Psoas muscle (tissue), 8 donors: Measurements from ENCODE around the gene KCNB1. TPM values are rescaled to one million over a fixed set of nuclear protein-coding genes. Genes with fewer than 3 reads are reported as not detected.
"Not testable (repeated sequence)": the region's sequence is repeated elsewhere in the genome, so short reads cannot be mapped to it uniquely, and the experiment has no call there.

ENCODE experiments used
- ATAC-seq, 4 donors: fragments of 200-7000 bp; cut with Tn5 transposase; one replicate each; pipeline ENCODE4 v1.9.1; 2020; ENCODE audit warnings: moderate library complexity in 3 of 4, mild to moderate bottlenecking in 2 of 4
- DNase-seq, 2 donors: peaks; one replicate each; pipeline ENCODE4 v3.0.0-alpha.2; 2020
- H3K27ac ChIP-seq: fragments of 200-600 bp; one replicate; pipeline ENCODE4 v1.8.0; 2022
- H3K27me3 ChIP-seq, 3 donors: fragments of 200-600 bp in 1 of 3; one replicate each; pipeline versions ENCODE4 v1.6.1 to v1.8.0; 2013 to 2022; ENCODE audit warnings: low read length in 2 of 3, mild to moderate bottlenecking in 2 of 3, moderate library complexity in 1 of 3; ENCODE audit not compliant: insufficient read depth in 3 of 3
- H3K36me3 ChIP-seq, 2 donors: fragments of 200-600 bp in 1 of 2; one replicate each; pipeline versions ENCODE4 v1.6.1 to v1.8.0; 2013 to 2022; ENCODE audit warnings: low read depth in 1 of 2, mild to moderate bottlenecking in 1 of 2, moderate library complexity in 1 of 2; ENCODE audit not compliant: insufficient read depth in 1 of 2
- H3K4me1 ChIP-seq: fragments of 200-600 bp; one replicate; pipeline ENCODE4 v1.8.0; 2022
- H3K4me3 ChIP-seq: fragments of 200-600 bp; one replicate; pipeline ENCODE4 v1.8.0; 2022; ENCODE audit warnings: mild to moderate bottlenecking
- H3K9me3 ChIP-seq: fragments of 200-600 bp; one replicate; pipeline ENCODE4 v1.8.0; 2022
- CTCF ChIP-seq: fragments of 200-600 bp; IDR thresholded peaks from one replicate; pipeline ENCODE4 v1.8.0; 2022; ENCODE audit warnings: antibody characterized with exemption
- WGBS, 3 donors: extraction: QIAGEN DNeasy Blood & Tissue Kit; methylation state at CpG; one replicate each; pipeline versions ENCODE4 v1.1.6 to v1.1.7; 2013; 5-methylcytosine and 5-hydroxymethylcytosine counted together
- intact Hi-C, 2 donors: fragments of 100-400 bp; cut with DNase I; formaldehyde crosslinking; loops; one replicate each; pipeline versions ENCODE4 v1.11.0 to v1.14.2; 2022
- polyA plus RNA-seq, 3 donors: library from polyadenylated mRNA; stranded (reverse); fragments of 200-250 nt; gene quantifications; one replicate each; pipeline ENCODE4 v1.2.3, GENCODE V29; 2013
- total RNA-seq, 4 donors: library from RNA; stranded (reverse); fragmentation: NEBNext Ultra II Directional in 2 of 4; extraction: Animal tissue kit (Norgen Biotek cat#: 25700) in 2 of 4; gene quantifications; one replicate each; pipeline versions ENCODE4 v1.2.1 to v1.2.4, GENCODE V29; 2021 to 2023
- donor health status: healthy with polysubstance abuse.
- donor health status: DM: no; HTN: no; CAD: no; lungs with moderate emphysema.
- donor health status: Bipolar disorder and iron deficiency.
- donor health status: healthy.
- donor health status: DM: yes; HTN: yes; CAD: no.
- donor health status: DM: no; HTN: no; CAD: no.
- donor health status: DM: no; HTN: no; CAD: no.
- donor health status: DM: yes; HTN: yes; CAD: no.

The KCNB1 gene
- total and polyA plus RNA-seq, 7 donors, result 1.8 to 44.0 (median 5.3) TPM

GRCh38 chr20:49413677-49414076 lies 68.8 kb downstream of the KCNB1 start:
- H3K9me3 ChIP-seq, result no peaks in the 10 kb centered on the region
- no peaks in the 10 kb centered on the region for H3K36me3 ChIP-seq
- H3K4me1 ChIP-seq, result peaks cover 28% of the 10 kb centered on the region
- TF ChIP-seq CTCF, result no peak
- H3K27me3 ChIP-seq, result no peaks in the 10 kb centered on the region
- no peak for DNase-seq
- no peak for ATAC-seq
- no peak overlapping the region for H3K27ac ChIP-seq
- H3K4me3 ChIP-seq, result no peak overlapping the region
- WGBS, 3 donors, result 92 to 96% (median 92%) methylated on average over 4 of the region's 4 CpGs
- intact Hi-C loops, result no loop called here

- ATAC-seq, result peak in 3 of 4 donors; percentile 11 to 78 (median 75)
- WGBS, 3 donors, result 28 to 46% (median 33%) methylated on average over 6 of the region's 6 CpGs
- no peak for TF ChIP-seq CTCF
- no peaks in the 10 kb centered on the region for H3K9me3 ChIP-seq
- intact Hi-C loops, result no loop called here
- no peak overlapping the region for H3K27ac ChIP-seq
- DNase-seq, result no peak
- H3K4me3 ChIP-seq, result no peak overlapping the region
- no peaks in the 10 kb centered on the region for H3K36me3 ChIP-seq
- no peaks in the 10 kb centered on the region for H3K27me3 ChIP-seq
- H3K4me1 ChIP-seq, result peaks cover 28% of the 10 kb centered on the region
Measured at GRCh38 chr20:49412953-49413352, 69.5 kb downstream of the KCNB1 start.

GRCh38 chr20:49412254-49412653 lies 70.2 kb downstream of the KCNB1 start:
- no peaks in the 10 kb centered on the region for H3K36me3 ChIP-seq
- intact Hi-C loops, result no loop called here
- peak in 2 of 4 donors; percentile 36 to 51 for ATAC-seq

GRCh38 chr20:49411221-49411925 lies 71.1 kb downstream of the KCNB1 start:
- intact Hi-C loops, result no loop called here
- no peak for DNase-seq
- H3K27ac ChIP-seq, result no peak overlapping the region
- 71 to 78% (median 72%) methylated on average over 10 of the region's 10 CpGs for WGBS, 3 donors
- peak in 1 of 4 donors; percentile 37 for ATAC-seq
- peaks cover 28% of the 10 kb centered on the region for H3K4me1 ChIP-seq
- H3K4me3 ChIP-seq, result no peak overlapping the region
- no peak for TF ChIP-seq CTCF
- H3K36me3 ChIP-seq, result no peaks in the 10 kb centered on the region
- no peaks in the 10 kb centered on the region for H3K27me3 ChIP-seq
- no peaks in the 10 kb centered on the region for H3K9me3 ChIP-seq

More at GRCh38 chr20:49412254-49412653, 70.2 kb downstream of the KCNB1 start:
- 76 to 96% (median 85%) methylated on average over 4 of the region's 4 CpGs for WGBS, 3 donors
- DNase-seq, result no peak
- peaks cover 28% of the 10 kb centered on the region for H3K4me1 ChIP-seq
- H3K4me3 ChIP-seq, result no peak overlapping the region
- no peaks in the 10 kb centered on the region for H3K9me3 ChIP-seq
- TF ChIP-seq CTCF, result no peak
- H3K27ac ChIP-seq, result no peak overlapping the region
- H3K27me3 ChIP-seq, result no peaks in the 10 kb centered on the region

- intact Hi-C loops, H3K27me3 ChIP-seq, H3K4me3 ChIP-seq, H3K27ac ChIP-seq, H3K9me3 ChIP-seq, H3K36me3 ChIP-seq, DNase-seq: not testable (repeated sequence)
- ATAC-seq, result peak in 1 of 4 donors; percentile 32
- peaks cover 19% of the 10 kb centered on the region for H3K4me1 ChIP-seq
- 39 to 42% (median 39%) methylated on average over 5 of the region's 5 CpGs for WGBS, 3 donors
Measured at GRCh38 chr20:49409975-49410621, 72.4 kb downstream of the KCNB1 start.
